ENCODE data around the gene NAT8L. TPM values are rescaled to one million over a fixed set of nuclear protein-coding genes. Genes with fewer than 3 reads are reported as not detected.
A peak's percentile ranks its signal among the peaks of the same experiment; 100 is the strongest.

Gene NAT8L
- total RNA-seq, 2 donors from 2014 or later = 0.51 to 1.5 TPM

- H3K36me3 Mint-ChIP-seq (ENCODE audit: insufficient read depth in 2 of 2) = no peaks in the 10 kb centered on the region
- DNase-seq (no peak), ATAC-seq (replicated peaks in 1 of 2) (no peak)
- no peaks in the 10 kb centered on the region for H3K4me1 Mint-ChIP-seq (ENCODE audit: low read depth)
- H3K4me3 Mint-ChIP-seq = no peak overlapping the region
- no peak overlapping the region for H3K27ac Mint-ChIP-seq
- H3K27me3 Mint-ChIP-seq (ENCODE audit: low read depth) = peaks cover 29% of the 10 kb centered on the region
- no peaks in the 10 kb centered on the region for H3K9me3 Mint-ChIP-seq
Measured at GRCh38 chr4:2048831-2049230, 10.3 kb upstream of the NAT8L start.

GRCh38 chr4:2049381-2049780 is 9.7 kb upstream of the NAT8L start:
- peaks cover 34% of the 10 kb centered on the region for H3K27me3 Mint-ChIP-seq (ENCODE audit: low read depth)
- ATAC-seq (replicated peaks in 1 of 2) (no peak), DNase-seq (no peak)
- no peaks in the 10 kb centered on the region for H3K9me3 Mint-ChIP-seq
- no peak overlapping the region for H3K4me3 Mint-ChIP-seq
- H3K27ac Mint-ChIP-seq = no peak overlapping the region
- no peaks in the 10 kb centered on the region for H3K4me1 Mint-ChIP-seq (ENCODE audit: low read depth)
- no peaks in the 10 kb centered on the region for H3K36me3 Mint-ChIP-seq (ENCODE audit: insufficient read depth in 2 of 2)

GRCh38 chr4:2049811-2050210 is 9.3 kb upstream of the NAT8L start:
- DNase-seq (no peak), ATAC-seq (replicated peaks in 1 of 2) (no peak)
- Mint-ChIP-seq H3K9me3 (no peaks in the 10 kb centered on the region), H3K27ac (no peak overlapping the region), H3K4me3 (no peak overlapping the region), H3K36me3 (ENCODE audit: insufficient read depth in 2 of 2) (no peaks in the 10 kb centered on the region), H3K4me1 (ENCODE audit: low read depth) (no peaks in the 10 kb centered on the region), H3K27me3 (ENCODE audit: low read depth) (peaks cover 34% of the 10 kb centered on the region)

GRCh38 chr4:2051086-2051485 is 8.0 kb upstream of the NAT8L start:
- ATAC-seq (replicated peaks in 1 of 2) = no peak
- no peaks in the 10 kb centered on the region for H3K36me3 Mint-ChIP-seq (ENCODE audit: insufficient read depth in 2 of 2)
- peaks cover 38% of the 10 kb centered on the region for H3K27me3 Mint-ChIP-seq (ENCODE audit: low read depth)
- no peaks in the 10 kb centered on the region for H3K9me3 Mint-ChIP-seq
- no peak overlapping the region for H3K4me3 Mint-ChIP-seq
- no peak overlapping the region for H3K27ac Mint-ChIP-seq
- H3K4me1 Mint-ChIP-seq (ENCODE audit: low read depth) = no peaks in the 10 kb centered on the region
- no peak for DNase-seq

GRCh38 chr4:2054217-2054616 is 4.9 kb upstream of the NAT8L start:
- Mint-ChIP-seq H3K36me3 (ENCODE audit: insufficient read depth in 2 of 2) (no peaks in the 10 kb centered on the region), H3K27me3 (ENCODE audit: low read depth) (peaks cover 57% of the 10 kb centered on the region), H3K27ac (no peak overlapping the region), H3K4me1 (ENCODE audit: low read depth) (no peaks in the 10 kb centered on the region), H3K4me3 (no peak overlapping the region), H3K9me3 (no peaks in the 10 kb centered on the region)
- no peak for ATAC-seq (replicated peaks in 1 of 2)
- DNase-seq = no peak

- DNase-seq (no peak), ATAC-seq (replicated peaks in 1 of 2) (no peak)
- Mint-ChIP-seq H3K27me3 (ENCODE audit: low read depth) (peaks cover 41% of the 10 kb centered on the region), H3K36me3 (ENCODE audit: insufficient read depth in 2 of 2) (no peaks in the 10 kb centered on the region), H3K4me1 (ENCODE audit: low read depth) (no peaks in the 10 kb centered on the region), H3K9me3 (no peaks in the 10 kb centered on the region), H3K4me3 (peak overlapping the region; percentile 3 to 33), H3K27ac (no peak overlapping the region)
Measured at GRCh38 chr4:2057382-2058065, 1.6 kb upstream of the NAT8L start.

- Mint-ChIP-seq H3K4me3 (peak overlapping the region in 1 of 2 donors; percentile 34), H3K27ac (no peak overlapping the region), H3K4me1 (ENCODE audit: low read depth) (no peaks in the 10 kb centered on the region), H3K36me3 (ENCODE audit: insufficient read depth in 2 of 2) (no peaks in the 10 kb centered on the region), H3K9me3 (no peaks in the 10 kb centered on the region), H3K27me3 (ENCODE audit: low read depth) (peaks cover 36% of the 10 kb centered on the region)
- peak; percentile 14 to 38 for DNase-seq
- ATAC-seq (replicated peaks in 1 of 2) = peak; percentile 46 to 48
Measured at GRCh38 chr4:2058264-2059045, 672 bp upstream of the NAT8L start.

GRCh38 chr4:2059726-2060602 is 837 bp downstream of the NAT8L start:
- no peaks in the 10 kb centered on the region for H3K36me3 Mint-ChIP-seq (ENCODE audit: insufficient read depth in 2 of 2)
- peak; percentile 28 to 49 for DNase-seq
- H3K4me3 Mint-ChIP-seq = peak overlapping the region in 1 of 2 donors; percentile 50
- no peak overlapping the region for H3K27ac Mint-ChIP-seq
- peaks cover 29% of the 10 kb centered on the region for H3K27me3 Mint-ChIP-seq (ENCODE audit: low read depth)
- H3K4me1 Mint-ChIP-seq (ENCODE audit: low read depth) = no peaks in the 10 kb centered on the region
- no peaks in the 10 kb centered on the region for H3K9me3 Mint-ChIP-seq
- ATAC-seq (replicated peaks in 1 of 2) = peak; percentile 50 to 62

GRCh38 chr4:2060611-2061185 is 1.6 kb downstream of the NAT8L start:
- ATAC-seq (replicated peaks in 1 of 2) (no peak), DNase-seq (no peak)
- H3K4me3 Mint-ChIP-seq = no peak overlapping the region
- H3K9me3 Mint-ChIP-seq = no peaks in the 10 kb centered on the region
- no peaks in the 10 kb centered on the region for H3K4me1 Mint-ChIP-seq (ENCODE audit: low read depth)
- H3K27me3 Mint-ChIP-seq (ENCODE audit: low read depth) = peaks cover 22% of the 10 kb centered on the region
- H3K36me3 Mint-ChIP-seq (ENCODE audit: insufficient read depth in 2 of 2) = no peaks in the 10 kb centered on the region
- H3K27ac Mint-ChIP-seq = no peak overlapping the region

- no peaks in the 10 kb centered on the region for H3K36me3 Mint-ChIP-seq (ENCODE audit: insufficient read depth in 2 of 2)
- no peak overlapping the region for H3K27ac Mint-ChIP-seq
- H3K4me3 Mint-ChIP-seq = peak overlapping the region in 1 of 2 donors; percentile 42
- ATAC-seq (replicated peaks in 1 of 2) = no peak
- H3K9me3 Mint-ChIP-seq = no peaks in the 10 kb centered on the region
- H3K4me1 Mint-ChIP-seq (ENCODE audit: low read depth) = no peaks in the 10 kb centered on the region
- DNase-seq = no peak
- H3K27me3 Mint-ChIP-seq (ENCODE audit: low read depth) = peaks cover 15% of the 10 kb centered on the region
Measured at GRCh38 chr4:2061186-2062131, 2.3 kb downstream of the NAT8L start.

GRCh38 chr4:2062168-2062807 is 3.2 kb downstream of the NAT8L start:
- Mint-ChIP-seq H3K27ac (no peak overlapping the region), H3K4me3 (no peak overlapping the region), H3K4me1 (ENCODE audit: low read depth) (no peaks in the 10 kb centered on the region), H3K36me3 (ENCODE audit: insufficient read depth in 2 of 2) (no peaks in the 10 kb centered on the region), H3K27me3 (ENCODE audit: low read depth) (peaks cover 6% of the 10 kb centered on the region), H3K9me3 (no peaks in the 10 kb centered on the region)
- no peak for ATAC-seq (replicated peaks in 1 of 2)
- DNase-seq = no peak

Data from activated T-cell treated with anti-CD3 and anti-CD28 coated beads, Interleukin-2, amount 50 U/mL, for 72 hours (primary cell).